SIG-M5 treated with dmso at 0.1 percent for 504 hours (cell line): ENCODE results near the gene ABCA1.
"Not testable (repeated sequence)": the region's sequence is repeated elsewhere in the genome, so short reads cannot be mapped to it uniquely, and the experiment has no call there.

Experiments used
- DNase-seq: peaks from one replicate; lab custom pipeline; 2025; ENCODE audit not compliant: unreplicated experiment; lab: John Stamatoyannopoulos, UW

Gene ABCA1

DNA sequence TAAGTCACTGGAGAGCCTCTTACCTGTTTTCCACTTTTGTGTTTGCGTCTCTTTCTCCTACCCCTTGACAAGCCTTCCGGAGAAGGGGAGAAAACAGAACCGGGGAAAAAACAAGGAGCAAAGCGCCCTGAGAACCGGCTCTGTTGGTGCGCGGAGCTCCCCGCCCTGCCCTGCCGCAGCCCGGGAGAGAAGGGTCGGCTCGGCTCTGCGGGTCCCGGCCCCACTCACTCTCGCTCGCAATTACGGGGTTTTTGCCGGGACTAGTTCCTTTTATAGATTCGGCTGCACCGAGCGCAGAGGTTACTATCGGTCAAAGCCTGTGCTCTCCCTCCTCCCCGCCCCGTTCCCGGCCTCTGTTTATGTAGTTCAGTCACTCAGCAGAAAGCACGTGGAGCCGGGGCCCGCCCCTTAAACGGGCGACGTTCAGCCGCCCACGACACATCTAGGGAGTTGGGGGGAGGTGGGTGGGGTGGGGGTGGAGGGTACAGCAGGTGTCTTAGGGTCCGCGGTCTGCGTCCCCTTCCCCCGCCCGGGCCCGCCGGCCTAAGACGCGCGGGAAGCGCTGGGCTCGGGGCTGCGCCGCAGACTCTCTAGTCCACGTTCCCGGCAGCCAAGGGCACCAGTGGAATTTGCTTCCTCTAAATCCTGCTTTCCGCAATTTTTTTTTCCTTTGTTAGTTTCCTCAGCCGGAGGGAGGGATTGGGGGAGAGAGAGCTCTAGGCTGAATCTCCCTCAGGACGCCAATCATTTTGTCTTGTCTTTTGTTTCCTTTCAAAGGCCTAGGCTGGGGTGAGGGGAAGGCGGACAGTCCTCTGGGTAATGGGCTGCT, at the start of gene ABCA1:
ABCA1 (minus strand) TSS at position 244 of the 829 bp plus-strand sequence. CDS start 24,476 bp downstream, outside the sequence.
- DNase-seq: peak; percentile 90

DNA sequence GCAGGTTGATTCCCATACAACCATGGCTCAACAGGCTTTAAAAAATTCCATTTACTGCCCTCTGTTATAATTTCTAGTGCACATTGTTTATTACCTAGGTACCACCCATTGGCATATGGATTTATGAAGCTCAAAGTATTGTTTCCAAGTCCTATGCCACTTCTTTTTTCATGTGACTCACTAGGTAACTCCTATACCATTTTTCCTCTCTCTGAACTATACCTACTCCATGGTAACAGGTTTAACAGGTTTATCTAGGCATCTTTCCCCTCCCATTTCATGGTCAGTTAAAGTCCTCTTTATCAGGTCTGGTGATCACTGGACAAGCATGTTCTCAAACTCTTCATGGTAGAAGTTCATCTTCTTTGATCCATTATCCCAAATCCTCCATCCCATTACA, 49.6 kb upstream of the ABCA1 start:
- DNase-seq: peak; percentile 57

DNA sequence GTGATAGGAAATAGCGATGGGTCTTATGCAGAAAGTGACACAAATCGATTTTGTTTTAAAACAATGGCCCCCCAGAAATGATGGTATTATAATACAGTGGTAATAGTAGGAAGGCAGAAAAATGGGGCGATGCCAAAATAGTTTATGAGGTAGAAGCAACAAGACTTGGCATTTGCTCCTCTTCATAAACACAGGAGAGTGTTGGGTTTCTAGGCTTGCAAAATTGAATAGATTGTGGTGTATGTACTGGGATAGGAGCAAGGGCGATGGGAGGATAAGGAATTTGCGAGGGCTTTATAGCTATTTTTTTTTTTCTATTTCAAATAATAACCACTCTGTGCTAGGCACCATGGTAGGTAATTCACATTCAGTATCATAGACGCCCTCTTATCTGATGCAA, 49.2 kb upstream of the ABCA1 start:
- no peak for DNase-seq

DNA sequence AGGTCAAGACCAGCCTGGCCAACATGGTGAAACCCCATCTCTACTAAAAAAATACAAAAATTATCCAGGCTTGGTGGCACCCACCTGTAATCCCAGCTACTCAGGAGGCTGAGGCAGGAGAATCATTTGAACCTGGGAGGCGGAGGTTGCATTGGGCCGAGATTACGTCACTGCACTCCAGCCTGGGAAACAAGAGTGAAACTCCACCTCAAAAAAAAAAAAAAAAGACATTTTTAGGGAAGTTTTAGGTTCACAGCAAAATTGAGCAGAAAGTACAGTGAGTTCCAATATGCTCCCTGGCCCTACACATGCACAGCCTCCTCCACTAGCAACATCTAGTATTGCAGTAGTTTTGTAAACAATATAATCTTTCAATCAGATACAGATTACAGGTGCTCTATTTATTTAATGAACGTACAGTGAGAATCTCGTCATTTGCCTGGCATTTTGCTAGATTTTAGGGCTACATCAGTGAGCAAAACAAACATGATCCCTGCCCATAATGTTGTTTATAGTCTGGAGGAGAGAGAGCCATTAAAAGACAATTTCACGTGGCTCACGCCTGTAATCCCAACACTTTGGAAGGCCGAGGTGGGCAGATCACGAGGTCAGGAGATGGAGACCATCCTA, 48.1 kb upstream of the ABCA1 start:
- not testable (repeated sequence) for DNase-seq

DNA sequence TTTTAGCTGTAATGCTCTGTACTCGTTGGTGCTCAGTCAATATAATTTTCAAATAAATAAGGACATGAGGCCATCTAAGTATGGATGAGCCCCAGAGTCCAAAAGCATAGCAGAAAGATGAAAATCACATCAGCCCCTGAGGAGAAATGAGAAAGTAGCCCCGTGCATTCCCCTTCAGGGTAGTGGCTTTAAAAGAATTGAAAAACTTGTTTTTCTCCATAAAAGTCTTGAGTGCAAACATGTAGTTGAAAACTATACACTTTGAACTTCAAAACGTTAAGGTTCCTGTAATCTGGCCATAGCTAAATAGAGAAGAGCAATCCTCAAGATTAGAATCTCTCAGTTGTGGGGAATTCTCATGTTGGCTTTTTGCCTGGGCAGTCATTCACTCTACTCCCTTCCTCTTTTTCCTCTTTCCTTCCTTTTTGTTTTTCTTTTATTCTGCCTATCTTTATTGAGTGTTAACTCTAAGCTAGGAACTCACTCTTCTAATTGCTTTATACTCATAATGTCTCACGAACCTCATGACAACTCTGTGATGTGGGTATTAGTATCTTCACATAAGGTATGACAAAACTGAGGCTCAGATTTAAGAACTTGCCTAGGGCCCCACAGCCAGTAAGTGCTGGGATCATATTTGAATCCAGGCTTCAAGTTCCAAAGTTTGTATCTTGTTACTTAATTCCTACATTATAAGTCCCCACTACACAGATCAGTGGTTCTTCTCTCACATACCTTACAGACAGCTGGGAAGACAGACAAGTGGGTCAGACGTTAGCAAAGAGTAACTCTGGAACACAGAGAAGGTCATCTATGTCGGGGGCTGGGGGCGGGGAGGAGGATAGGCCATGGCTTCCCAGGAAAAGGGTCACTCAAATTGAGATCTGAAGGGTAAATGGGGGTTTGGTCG, 46.4 kb upstream of the ABCA1 start:
- DNase-seq: no peak

GRCh38 chr9:104972242-104972866, 44.4 kb upstream of the ABCA1 start:
- no peak for DNase-seq

DNA sequence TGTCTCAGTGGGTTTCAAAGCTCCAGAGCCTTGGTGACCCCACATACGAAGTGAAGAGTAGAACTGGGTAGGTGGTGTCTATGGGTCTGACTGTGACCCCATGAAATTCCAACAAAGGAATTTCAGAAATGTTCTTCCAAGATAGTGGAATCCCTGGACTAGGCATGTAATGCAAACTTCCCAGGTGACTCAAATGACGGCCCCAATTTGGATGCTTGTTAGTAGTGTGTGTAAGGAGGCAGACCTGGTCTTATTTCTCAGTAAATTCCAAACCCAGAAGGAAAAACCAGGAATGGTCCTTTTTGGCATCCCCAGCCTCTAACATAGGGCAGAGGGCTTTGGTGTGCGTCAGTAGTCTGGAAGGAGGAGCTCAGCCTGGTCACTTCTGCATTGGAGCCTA, 43.6 kb upstream of the ABCA1 start:
- DNase-seq: no peak

DNA sequence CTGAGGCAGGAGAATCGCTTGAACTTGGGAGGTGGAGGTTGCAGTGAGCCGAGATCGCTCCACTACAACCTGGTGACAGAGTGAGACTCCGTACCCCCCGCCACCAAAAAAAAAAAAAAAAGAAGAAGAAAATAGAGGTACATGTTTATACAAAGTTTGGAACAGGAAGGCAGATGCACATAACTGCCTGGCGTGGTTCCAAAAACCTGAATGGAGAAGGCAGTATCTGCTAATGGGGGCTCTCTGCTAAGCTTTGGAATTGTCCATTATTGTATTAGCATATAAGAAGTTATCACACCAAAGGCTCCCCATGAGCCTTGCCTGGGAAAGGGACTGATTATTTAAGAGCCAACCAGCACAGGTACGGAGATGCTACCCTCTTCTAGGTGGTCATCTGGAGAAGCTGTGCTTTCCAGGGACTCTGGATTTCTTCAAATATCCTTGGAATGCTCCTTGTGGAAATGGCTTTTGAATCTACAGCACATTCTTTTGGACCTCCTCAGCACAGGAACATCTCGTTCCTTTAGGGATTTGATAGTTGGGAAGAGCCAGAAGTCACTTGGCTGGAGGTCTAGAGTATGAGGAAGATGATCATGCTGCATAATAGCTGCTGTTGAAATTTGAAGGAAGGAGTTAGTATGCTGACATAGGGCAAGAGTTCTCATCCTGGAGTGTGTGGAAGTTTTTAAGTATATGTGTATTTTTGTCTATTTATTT, 42.5 kb upstream of the ABCA1 start:
- no peak for DNase-seq

DNA sequence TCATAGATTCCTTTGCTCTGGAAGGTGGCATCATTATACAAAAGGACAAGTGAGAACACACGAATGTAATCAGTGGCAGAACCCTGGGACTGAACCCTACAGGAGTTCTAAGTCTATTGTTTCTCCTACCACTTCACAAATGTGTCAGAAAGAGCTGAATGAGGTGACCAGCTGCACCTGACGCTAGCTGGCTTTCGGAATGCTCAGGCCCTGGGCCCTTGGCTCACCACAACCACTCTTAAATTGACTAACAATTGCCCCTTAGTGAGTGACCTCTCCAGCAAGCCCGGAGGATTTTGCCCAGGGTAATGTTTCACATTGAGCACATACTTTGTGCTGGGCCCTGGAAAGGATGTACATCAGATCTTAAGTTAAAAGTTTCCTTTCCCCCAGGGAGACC, 41.2 kb upstream of the ABCA1 start:
- no peak for DNase-seq

GRCh38 chr9:104968025-104968982, 40.3 kb upstream of the ABCA1 start:
- peak; percentile 83 for DNase-seq

DNA sequence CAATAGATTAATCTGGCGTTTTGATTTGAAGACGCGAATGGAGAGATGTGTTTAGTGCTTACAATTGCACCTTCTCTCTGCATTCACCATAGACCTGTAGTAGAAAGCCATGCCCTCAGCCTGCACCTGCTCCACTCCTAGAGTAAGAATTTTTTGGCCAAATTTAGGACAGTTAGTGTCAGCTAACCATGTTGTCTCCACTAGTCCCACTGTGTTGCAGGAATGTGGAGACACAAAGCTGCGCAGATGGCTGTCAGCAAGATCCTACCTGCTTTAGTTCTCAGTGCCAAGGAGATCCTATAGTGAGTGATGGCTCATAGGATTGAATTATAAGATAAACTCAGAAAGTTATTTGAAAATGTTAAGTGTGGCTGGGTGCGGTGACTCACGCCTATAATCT, 35.1 kb upstream of the ABCA1 start:
- no peak for DNase-seq

GRCh38 chr9:104961701-104962359, 33.9 kb upstream of the ABCA1 start:
- DNase-seq: no peak

- DNase-seq: peak; percentile 84
Observed at GRCh38 chr9:104961238-104961637, 33.3 kb upstream of the ABCA1 start.

- no peak for DNase-seq
Observed at GRCh38 chr9:104960662-104961061, 32.7 kb upstream of the ABCA1 start.

DNA sequence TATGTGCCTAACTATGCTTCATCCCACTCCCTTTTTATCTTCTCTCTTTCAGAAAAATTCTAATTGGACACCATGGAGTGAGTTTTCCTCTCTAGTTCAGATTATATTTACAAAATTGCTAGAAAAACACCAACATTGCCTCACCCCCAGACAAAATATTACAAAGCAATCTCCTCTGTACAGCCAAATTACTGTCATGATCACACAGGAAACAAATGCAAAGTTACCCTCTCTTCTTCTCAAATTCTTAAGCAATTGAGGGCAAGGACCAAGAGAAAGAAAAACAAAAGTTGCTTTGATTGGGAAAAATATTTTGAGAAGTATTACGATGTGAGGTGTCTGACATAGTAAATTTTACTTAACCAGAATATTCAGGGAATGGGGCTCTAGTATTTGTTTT, 30.8 kb upstream of the ABCA1 start:
- no peak for DNase-seq

GRCh38 chr9:104958006-104958405, 30.1 kb upstream of the ABCA1 start:
- not testable (repeated sequence) for DNase-seq

DNA sequence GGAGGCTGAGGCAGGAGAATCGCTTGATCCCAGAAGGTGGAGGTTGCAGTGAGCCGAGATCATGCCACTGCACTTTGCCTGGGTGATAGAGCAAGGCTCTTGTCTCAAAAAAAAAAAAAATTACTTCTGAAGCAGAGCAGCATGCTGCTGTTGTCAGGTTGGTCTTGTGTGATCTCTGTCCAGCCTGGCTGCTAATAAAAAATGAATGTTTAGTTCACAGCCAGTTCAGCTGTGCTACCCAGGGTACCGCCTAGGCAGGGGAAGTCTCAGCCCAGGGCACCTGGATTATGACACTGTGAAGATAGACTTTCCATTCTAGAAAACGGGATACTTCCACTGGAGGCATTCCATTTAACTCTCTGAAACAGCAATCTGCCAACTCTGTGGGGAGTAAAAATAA, 23.5 kb upstream of the ABCA1 start:
- no peak for DNase-seq

DNA sequence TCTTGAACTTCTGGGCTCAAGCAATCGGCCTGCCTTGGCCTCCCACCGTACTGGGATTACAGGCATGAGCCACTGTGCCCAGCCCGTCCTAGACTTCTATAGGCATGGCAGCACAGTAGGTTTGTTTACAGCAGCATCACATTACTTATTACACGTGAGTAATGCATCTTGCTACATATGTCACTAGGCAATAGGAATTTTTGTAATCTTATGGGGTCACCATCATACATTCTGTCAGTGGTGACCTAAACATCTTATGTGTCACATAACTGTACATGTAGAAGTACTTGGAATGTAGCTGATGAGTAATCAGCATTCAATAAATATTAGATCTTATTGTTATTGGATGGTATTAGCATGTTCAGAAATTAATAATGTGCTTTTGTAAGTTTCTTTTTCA, 22.9 kb upstream of the ABCA1 start:
- no peak for DNase-seq

GRCh38 chr9:104948277-104948676, 20.3 kb upstream of the ABCA1 start:
- DNase-seq: peak; percentile 12
